ENCODE data around the gene CPLANE2. TPM values are rescaled to one million over a fixed set of nuclear protein-coding genes. Genes with fewer than 3 reads are reported as not detected.

The CPLANE2 gene
- total RNA-seq, 1 donor from 2014 or later, result 12.3 TPM

GRCh38 chr1:16242556-16243214, 5.7 kb upstream of the CPLANE2 start:
- H3K9me3 Mint-ChIP-seq (ENCODE audit: low read depth), result no peaks in the 10 kb centered on the region
- H3K27ac Mint-ChIP-seq (ENCODE audit: unreplicated experiment), result no peak overlapping the region
- peak; percentile 66 for DNase-seq (ENCODE audit: low spot score)
- peaks cover 12% of the 10 kb centered on the region for H3K4me1 Mint-ChIP-seq (ENCODE audit: low read depth)
- no peaks in the 10 kb centered on the region for H3K27me3 Mint-ChIP-seq (ENCODE audit: low read depth)
- TF ChIP-seq, protein P1, sequence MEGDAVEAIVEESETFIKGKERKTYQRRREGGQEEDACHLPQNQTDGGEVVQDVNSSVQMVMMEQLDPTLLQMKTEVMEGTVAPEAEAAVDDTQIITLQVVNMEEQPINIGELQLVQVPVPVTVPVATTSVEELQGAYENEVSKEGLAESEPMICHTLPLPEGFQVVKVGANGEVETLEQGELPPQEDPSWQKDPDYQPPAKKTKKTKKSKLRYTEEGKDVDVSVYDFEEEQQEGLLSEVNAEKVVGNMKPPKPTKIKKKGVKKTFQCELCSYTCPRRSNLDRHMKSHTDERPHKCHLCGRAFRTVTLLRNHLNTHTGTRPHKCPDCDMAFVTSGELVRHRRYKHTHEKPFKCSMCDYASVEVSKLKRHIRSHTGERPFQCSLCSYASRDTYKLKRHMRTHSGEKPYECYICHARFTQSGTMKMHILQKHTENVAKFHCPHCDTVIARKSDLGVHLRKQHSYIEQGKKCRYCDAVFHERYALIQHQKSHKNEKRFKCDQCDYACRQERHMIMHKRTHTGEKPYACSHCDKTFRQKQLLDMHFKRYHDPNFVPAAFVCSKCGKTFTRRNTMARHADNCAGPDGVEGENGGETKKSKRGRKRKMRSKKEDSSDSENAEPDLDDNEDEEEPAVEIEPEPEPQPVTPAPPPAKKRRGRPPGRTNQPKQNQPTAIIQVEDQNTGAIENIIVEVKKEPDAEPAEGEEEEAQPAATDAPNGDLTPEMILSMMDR (IDR thresholded peaks at IDR 0.05), result no peak
- peaks cover 5% of the 10 kb centered on the region for H3K36me3 Mint-ChIP-seq (ENCODE audit: low read depth)
- H3K4me3 Mint-ChIP-seq (ENCODE audit: unreplicated experiment), result no peak overlapping the region

DNA sequence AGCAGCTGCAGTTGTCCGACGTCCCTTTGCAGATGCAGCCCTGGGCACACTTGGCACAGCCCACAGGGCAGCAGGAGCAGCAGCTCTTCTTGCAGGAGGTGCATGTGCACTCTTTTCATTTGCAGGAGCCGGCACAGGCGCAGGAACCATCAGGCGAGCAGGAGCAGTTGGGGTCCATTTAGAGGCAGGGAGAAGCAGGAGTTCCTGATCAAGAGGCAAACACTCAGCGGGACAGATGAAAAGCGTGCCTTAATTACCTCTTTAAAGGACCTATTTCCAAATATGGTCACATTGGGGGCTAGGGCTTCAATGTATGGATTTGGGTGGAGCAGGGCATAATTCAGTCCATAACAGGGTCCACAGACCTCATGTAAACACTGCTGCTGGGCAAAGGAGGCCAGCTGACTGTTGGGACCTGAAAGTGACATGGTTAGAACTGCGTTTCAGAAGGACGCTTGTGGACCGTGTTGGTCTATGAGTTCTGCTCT, 4.3 kb upstream of the CPLANE2 start:
- peak; percentile 50 for DNase-seq (ENCODE audit: low spot score)
- H3K27ac Mint-ChIP-seq (ENCODE audit: unreplicated experiment), result no peak overlapping the region

DNA sequence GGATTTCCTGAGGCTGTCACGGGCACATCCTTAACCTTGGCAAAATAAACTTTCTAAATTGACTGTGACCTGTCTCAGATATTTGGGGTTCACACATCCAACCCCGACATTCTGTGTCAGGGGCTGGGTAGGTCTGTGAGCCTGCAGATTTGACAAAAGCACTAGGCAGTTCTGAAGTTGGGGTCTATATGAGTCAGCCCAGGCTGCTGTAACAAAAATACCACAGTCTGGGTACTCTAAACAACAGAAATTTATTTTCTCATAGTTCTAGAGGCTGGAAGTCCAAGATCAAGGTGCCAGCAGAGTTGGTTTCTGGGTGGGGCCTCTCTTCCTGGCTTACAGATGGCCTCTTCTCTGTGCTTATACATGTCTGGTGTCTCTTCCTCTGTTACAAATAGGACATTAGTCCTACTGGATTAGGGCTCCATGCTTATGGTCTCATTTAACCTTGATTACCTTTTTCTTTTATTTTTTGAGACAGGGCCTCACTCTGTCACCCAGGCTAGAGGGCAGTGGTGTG, 3.0 kb upstream of the CPLANE2 start:
- H3K4me1 Mint-ChIP-seq (ENCODE audit: low read depth), result peaks cover 19% of the 10 kb centered on the region
- H3K4me3 Mint-ChIP-seq (ENCODE audit: unreplicated experiment), result no peak overlapping the region
- no peaks in the 10 kb centered on the region for H3K27me3 Mint-ChIP-seq (ENCODE audit: low read depth)
- TF ChIP-seq, protein P1 (IDR thresholded peaks at IDR 0.05), result no peak
- no peak for DNase-seq (ENCODE audit: low spot score)
- no peaks in the 10 kb centered on the region for H3K9me3 Mint-ChIP-seq (ENCODE audit: low read depth)
- H3K27ac Mint-ChIP-seq (ENCODE audit: unreplicated experiment), result no peak overlapping the region
- no peaks in the 10 kb centered on the region for H3K36me3 Mint-ChIP-seq (ENCODE audit: low read depth)

More for the DNA sequence above, 4.3 kb upstream of the CPLANE2 start:
- H3K9me3 Mint-ChIP-seq (ENCODE audit: low read depth), result no peaks in the 10 kb centered on the region
- peaks cover 15% of the 10 kb centered on the region for H3K4me1 Mint-ChIP-seq (ENCODE audit: low read depth)
- H3K4me3 Mint-ChIP-seq (ENCODE audit: unreplicated experiment), result no peak overlapping the region
- no peaks in the 10 kb centered on the region for H3K27me3 Mint-ChIP-seq (ENCODE audit: low read depth)
- TF ChIP-seq, protein P1 (IDR thresholded peaks at IDR 0.05), result no peak
- H3K36me3 Mint-ChIP-seq (ENCODE audit: low read depth), result peaks cover 2% of the 10 kb centered on the region

DNA sequence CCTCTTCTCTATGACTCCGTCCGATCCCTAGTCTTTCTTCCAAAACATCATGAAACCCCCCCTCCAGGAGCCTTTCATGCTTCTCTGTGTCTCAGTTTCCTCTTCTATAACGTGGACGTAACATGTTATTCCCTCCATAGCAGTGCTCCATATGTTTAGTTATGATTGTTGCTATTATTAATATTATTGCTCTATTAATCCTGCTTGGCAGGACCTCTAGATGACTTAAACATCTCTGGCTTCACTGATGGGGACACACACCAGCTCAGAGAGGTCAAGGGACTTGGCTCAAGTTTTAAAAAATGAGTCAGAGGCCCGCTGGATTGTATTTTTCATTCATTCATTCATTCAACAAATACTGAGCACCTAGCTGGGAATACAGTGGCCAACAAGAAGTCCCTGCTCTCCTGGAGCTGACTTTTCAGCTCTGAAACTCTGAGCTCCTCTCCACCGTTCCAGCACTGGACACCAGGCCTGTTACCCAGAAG, 404 bp upstream of the CPLANE2 start:
- TF ChIP-seq, protein P1 (IDR thresholded peaks at IDR 0.05), result no peak
- H3K27me3 Mint-ChIP-seq (ENCODE audit: low read depth), result no peaks in the 10 kb centered on the region
- peaks cover 16% of the 10 kb centered on the region for H3K4me1 Mint-ChIP-seq (ENCODE audit: low read depth)
- H3K27ac Mint-ChIP-seq (ENCODE audit: unreplicated experiment), result peak overlapping the region; percentile 96
- H3K4me3 Mint-ChIP-seq (ENCODE audit: unreplicated experiment), result peak overlapping the region; percentile 80
- H3K36me3 Mint-ChIP-seq (ENCODE audit: low read depth), result peaks cover under 1% of the 10 kb centered on the region
- H3K9me3 Mint-ChIP-seq (ENCODE audit: low read depth), result no peaks in the 10 kb centered on the region
- DNase-seq (ENCODE audit: low spot score), result no peak

DNA sequence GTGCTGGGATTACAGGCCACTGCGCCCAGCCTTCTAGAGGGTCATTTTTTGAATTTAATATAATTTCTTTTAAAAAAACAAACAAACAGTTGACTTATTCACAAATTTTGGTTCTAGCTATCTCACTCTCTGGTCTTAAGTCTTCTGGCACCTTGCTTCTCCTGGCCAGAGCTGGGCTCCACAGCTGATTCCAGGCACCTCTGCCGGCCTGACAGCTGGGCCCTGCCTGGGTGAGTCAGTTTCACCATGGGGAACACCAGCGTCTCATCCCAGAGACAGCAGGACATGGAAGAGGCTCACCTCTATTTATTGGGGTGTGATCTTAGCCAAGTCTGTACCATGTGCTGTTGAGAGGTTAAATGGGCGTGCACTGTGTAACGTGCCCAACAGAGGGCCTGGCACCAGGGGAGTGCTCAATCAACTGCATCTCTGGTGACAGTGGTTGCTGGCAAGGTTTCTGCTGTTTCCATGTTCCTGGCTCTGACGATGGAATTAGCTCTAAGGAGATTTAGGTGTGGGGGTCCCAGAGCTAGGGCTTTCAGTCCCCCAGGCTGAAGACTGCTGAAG, 956 bp downstream of the CPLANE2 start:
- DNase-seq (ENCODE audit: low spot score), result peak; percentile 42
- Mint-ChIP-seq H3K27ac (ENCODE audit: unreplicated experiment) (peak overlapping the region; percentile 78), H3K27me3 (ENCODE audit: low read depth) (no peaks in the 10 kb centered on the region), H3K4me1 (ENCODE audit: low read depth) (peaks cover 16% of the 10 kb centered on the region), H3K4me3 (ENCODE audit: unreplicated experiment) (peak overlapping the region; percentile 80), H3K9me3 (ENCODE audit: low read depth) (no peaks in the 10 kb centered on the region), H3K36me3 (ENCODE audit: low read depth) (peaks cover 1% of the 10 kb centered on the region)
- TF ChIP-seq, protein P1 (IDR thresholded peaks at IDR 0.05), result peak; percentile 51

All from chondrocyte (in vitro differentiated cells).